NCI-H2227 (cell line): Measurements from ENCODE around the gene NMBR.
"Not testable (repeated sequence)": the region's sequence is repeated elsewhere in the genome, so short reads cannot be mapped to it uniquely, and the experiment has no call there.

Experiments used
- DNase-seq: peaks from one replicate; lab custom pipeline; 2025; ENCODE audit not compliant: unreplicated experiment; lab: John Stamatoyannopoulos, UW

NMBR gene

DNA sequence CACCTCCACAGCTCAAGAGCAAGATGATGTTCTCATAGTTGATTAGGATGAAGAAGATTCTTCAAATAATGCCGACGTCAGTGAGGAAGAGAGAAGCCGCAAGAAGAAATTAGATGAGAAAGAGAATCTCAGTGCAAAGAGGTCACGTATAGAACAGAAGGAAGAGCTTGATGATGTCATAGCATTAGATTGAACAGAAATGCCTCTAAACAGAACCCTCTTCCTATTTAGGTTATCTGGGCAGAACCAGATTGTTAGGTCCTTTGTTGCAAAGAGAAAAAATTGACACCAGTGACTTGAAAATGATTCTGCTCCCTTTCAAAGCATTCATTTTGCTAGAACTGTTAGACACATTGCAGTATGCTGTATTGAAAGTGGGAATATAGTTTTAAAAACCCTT, 84.1 kb downstream of the NMBR start:
- not testable (repeated sequence) for DNase-seq

DNA sequence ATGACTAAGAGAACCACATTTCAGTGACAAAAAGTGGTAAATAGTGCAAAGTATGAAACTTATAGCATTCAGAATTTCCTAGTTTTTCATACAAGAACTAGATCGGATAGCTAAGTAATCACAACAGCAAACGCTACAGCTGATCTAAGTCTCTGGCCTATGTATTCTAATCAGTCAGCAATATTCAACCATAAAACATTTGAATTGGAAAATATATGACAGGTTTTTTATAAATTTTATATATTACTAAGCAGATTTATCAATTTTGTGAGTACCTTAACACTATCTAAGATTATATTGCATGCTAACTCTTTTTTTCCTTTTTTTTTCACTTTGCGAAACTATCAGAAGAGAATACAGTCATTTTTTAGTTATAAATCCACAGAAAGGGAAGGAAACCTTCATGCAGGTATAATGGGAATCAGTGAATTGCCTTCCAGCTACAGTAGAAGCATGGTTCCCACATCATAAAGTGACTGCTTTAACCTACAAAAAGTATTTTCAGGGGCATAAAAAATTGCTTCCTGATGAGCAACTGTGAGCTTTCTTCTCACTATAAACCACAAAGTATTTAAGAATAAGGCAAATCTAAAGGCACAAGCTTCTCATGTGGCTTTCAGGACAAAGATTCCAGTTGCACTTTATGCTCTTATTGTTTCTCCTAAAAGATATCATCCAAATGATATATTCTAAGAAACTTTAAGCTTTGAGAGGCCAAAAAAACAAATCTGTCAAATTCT, 88.2 kb downstream of the NMBR start:
- no peak for DNase-seq

DNA sequence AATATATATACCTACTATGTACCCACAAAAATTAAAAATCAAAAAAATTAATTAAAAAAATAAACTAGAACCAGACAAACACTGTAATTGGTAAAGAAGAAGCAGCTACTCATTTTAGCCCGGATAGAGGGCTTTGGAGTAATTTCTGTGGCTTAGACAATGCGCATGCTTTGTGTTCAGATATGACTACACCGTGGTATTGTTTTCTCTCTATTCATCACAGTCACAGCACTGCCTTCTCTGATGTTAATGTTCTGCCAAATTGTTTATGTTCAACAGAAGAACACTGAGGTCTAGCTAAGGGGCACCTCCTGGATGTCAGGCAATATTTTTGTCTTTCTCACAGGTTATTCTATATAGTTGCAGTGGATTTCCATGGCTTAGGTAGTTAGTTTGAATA, 91.7 kb downstream of the NMBR start:
- no peak for DNase-seq

DNA sequence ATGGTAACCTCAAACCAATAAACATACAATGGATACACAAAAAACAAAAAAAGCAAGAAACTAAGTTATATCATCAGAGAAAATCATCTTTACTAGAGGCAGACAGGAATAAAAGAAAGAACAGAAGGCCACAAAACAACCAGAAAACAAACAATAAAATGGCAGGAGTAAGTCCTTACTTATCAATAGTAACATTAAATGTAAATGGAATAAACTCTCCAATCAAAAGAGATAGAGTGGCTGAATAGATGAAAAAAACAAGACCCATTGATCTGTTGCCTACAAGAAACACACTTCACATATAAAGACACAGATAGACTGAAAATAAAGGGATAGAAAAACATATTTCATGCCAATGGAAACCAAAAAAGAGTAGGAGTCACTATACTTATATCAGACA, 95.5 kb downstream of the NMBR start:
- DNase-seq = no peak

DNA sequence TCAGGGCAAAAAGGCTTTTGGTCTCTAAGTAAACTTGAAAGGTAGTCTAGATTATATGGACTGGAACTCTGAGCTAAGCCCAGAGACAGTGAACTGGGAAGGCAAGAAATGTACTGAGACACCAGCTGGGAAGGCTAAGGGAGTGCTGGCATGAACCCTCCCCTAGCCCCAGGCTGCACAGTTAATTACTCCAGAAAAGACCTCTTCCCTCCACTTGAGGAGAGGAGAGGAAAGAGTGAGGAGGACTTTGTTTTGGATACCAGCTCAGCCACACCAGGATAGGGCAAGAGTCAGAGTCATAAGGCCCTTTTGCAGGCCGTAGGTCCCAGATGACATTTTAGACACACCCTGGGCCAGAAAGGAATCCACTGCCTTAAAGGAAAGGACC, 98.3 kb downstream of the NMBR start:
- DNase-seq = no peak

DNA sequence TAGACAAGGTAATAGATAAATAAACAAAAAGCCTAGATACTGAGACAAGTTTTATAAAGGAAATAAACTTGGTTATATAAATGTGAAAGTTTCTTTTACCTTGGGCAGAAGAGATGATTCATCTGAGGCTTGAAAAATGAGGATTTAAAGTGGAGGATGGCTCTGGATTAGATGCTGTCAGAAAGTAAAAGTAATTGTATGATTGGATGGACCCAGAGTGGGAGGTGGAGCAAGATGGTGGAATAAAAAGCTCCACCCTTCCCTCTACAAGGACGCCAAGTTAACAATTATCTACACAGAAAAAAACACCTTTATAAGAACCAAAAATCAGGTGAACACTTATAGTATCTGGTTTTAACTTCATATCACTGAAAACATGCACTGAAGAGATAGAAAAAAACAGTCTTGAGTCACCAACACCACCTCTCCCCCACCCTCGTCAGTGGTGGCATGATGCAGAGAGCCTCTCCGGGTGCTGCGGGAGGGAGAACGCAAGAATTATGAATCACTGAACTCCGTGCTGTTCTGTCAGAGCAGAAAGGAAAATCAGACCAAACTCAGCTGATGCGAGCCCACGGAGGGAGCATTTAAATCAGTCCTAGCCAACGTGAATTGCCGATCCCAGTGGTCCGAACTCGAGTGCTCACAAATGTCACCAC, 98.9 kb downstream of the NMBR start:
- DNase-seq = no peak

DNA sequence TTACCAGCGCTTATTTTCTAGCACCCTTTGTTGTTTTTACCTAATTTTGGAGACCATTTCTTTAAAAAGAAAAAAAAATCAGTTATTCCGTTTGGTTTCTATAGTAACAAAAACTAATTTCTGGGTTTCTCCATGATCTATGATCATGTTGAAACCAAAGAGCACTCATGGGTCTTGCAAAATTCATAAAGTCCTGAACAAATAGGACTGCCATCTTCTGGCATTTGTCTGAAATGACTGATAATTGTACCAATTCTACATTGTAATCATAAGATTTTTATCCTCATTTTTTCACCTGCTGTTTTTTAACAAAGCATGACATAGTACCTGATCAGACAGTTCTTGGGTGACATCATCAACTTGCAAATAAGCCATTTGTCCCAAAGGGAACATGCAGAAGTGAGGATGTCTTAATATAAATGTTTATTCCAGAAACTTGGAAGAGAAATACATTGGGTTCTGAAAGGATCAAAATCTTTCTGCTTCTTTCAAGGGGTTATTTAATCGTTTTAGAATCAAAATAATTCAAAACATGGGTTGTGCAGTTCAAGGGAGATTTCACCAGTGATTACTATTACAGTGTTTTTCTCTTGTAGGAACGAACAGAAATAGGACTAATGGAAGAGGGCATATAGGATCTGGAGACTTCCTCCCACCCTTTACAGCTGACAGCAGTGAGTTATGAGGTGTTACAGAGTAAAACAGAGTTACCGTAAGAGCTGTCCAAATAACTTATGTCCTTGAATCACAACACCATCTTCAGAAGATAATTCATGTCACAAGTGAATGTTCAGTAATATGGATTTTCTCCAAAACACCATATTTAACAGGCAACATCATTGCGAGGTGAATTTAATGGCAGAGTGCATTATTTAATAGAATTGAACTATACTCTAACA, 101.3 kb downstream of the NMBR start:
- DNase-seq = no peak

DNA sequence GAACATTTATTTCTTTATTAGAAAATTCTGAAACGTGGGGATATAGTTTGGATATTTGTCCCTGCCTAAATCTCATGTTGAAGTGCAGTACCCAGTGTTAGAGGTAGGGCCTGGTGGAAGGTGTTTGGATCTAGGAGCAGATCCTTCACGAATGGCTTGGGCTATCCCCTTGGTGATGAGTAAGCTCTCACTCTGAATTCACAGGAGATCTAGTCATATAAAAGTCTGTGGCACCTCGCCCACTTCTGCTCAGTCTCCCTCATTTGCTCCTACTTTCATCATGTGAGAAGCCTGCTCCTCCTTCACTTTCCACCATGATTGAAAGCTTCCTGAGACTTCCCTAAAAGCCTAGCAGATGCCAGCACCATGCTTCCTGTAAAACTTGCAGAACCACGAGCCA, 111.0 kb downstream of the NMBR start:
- DNase-seq = no peak

DNA sequence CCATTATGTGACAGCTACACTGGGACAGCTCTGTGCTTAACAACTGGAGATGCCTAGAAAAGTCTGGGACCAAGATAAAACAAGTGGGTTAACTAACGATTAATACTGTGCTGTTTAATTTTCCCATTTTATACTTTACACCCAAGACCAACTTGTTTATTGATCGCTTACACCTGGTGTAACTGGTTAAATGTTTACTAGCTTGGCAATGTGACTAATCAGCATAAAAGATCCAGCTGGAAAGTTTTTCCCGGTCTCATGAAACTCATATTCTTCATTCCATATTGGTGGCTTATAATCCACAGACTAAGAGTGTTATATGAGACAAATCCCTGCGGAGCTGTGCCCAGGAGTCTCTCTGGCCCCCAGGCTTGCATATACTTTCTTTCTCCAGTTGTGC, 115.9 kb downstream of the NMBR start:
- DNase-seq = no peak

DNA sequence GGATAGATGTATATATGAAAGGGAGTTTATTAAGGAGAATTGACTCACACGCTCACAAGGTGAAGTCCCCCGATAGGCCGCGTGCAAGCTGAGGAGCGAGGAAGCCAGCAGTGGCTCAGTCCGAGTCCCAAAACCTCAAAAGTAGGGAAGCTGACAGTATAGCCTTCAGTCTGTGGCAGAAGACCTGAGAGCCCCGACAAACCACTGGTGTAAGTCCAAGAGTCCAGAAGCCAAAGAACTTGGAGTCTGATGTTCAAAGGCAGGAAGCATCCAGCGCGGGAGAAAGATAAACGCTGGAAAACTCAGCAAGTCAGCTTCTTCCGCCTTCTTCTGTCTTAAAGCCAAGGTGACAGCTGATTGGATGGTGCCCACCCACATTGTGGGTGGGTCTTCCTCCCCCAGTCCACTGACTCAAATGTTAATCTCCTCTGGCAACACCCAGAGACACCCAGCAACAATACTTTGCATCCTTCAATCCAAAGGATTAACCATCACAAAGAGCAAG, 116.8 kb downstream of the NMBR start:
- DNase-seq = no peak

DNA sequence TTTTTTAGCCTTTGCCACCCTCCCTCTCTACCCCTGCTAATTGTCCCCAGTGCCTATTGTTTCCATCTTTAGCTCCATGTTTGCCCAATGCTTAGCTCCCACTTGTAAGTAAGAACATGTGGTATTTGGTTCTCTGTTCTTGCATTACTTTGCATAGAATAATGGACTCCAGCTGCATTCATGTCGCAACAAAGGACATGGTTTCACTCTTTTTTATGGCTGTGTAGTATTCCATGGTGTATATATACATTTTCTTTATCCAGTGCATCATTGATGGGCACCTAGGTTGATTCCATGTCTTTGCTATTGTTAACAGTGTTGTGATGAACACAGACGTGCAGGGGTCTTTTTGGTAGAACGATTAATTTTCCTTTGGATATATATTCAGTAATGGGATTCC, 118.4 kb downstream of the NMBR start:
- no peak for DNase-seq

DNA sequence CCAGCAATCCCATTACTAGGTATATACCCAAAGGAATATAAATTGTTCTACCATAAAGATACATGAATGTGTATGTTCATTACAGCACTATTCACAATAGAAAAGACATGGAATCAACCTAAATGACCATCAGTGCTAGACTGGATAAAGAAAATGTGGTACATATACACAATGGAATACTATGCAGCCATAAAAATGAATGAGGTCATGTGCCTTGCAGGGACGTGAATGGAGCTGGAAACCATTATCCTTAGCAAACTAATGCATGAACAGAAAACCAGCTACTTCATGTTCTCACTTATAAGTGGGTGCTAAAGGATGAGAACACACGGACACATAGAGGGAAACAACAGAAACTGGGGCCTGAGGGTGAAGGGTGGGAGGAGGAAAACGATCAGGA, 119.1 kb downstream of the NMBR start:
- DNase-seq = not testable (repeated sequence)

DNA sequence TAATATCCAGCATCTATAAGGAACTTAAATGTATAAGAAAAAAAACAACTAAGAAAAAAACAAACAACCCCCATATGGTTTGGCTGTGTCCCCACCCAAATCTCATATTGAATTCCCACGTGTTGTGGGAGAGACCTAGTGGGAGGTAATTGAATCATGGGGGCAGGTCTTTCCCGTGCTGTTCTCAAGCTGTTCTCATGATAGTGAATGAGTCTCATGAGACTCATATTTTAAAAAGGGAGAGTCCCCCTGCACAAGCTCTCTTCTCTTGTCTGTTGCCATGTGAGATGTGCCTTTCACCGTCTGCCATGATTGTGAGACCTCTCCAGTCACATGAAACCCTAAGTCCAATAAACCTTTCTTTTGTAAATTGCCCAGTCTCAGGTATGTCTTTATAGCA, 119.8 kb downstream of the NMBR start:
- DNase-seq = no peak

DNA sequence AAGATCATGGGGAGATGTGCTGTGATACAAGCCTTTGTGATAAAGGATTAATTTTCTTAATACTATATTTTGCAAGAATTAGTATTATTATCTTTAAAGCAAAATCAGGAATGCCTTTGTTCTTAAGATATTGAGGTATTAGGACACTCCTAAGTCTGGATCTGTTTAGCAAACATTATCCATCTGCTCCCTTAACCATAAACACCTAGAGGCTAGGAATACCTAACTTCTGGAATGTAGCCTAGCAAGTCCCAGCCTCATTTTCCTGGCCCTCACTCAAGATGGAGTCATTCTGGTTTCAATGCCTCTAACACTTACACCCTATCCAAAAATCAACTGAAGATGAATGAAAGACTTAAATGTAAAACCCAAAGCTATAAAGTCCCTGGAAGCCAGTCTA, 120.5 kb downstream of the NMBR start:
- no peak for DNase-seq
